ENCODE results near the gene TOX2.
A peak's percentile ranks its signal among the peaks of the same experiment; 100 is the strongest.

TOX2 gene

DNA sequence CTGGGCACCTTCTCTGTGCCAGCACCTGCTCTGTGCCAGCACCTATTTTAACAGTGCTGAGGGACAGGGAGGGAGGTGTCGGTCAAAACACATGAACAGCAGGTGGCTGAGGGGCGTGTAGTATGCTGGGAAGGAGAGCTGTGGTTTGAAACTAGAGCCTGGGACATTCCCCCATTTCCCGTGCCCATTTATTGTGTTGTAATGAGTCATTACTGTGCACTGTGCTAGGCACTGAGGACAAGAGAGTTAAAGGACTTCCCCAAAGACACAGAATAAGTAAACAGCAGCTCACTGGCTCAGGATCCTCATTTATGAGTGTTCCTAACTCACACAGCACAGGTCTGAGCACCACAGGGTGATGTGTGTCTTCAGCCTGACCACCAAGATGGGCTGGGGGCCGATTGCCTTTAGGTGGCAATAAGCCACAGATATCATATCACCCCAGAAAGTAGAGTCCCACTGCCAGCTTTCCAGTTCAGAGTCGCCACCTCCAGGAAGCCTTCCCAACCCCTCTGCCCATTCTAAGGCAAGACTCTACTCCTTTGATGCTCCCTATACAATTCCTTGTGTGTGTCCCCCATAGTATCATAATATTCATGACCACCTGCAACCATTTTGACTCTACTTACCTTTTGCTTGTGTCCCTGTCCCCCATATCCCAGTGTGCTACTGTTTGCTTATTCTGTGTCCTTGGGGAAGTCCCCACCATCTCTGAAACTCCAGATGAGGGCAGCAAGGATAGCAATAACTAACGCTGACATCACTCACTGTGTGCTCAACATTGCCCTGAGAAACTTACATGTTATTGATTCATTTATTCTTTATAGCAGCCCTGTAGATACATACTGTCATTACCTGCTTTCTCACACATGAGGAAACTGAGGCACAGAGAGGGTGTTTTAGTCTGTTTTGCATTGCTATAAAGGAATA lies 87.3 kb downstream of the TOX2 start:
- DNase-seq (ENCODE audit: low spot score) = no peak

- no peak for DNase-seq (ENCODE audit: low spot score)
Observed at GRCh38 chr20:44002861-44003260, 88.2 kb downstream of the TOX2 start.

- DNase-seq (ENCODE audit: low spot score) = no peak
Observed at GRCh38 chr20:44003609-44004008, 89.0 kb downstream of the TOX2 start.

- no peak for DNase-seq (ENCODE audit: low spot score)
Observed at GRCh38 chr20:44004306-44004915, 89.8 kb downstream of the TOX2 start.

GRCh38 chr20:44005661-44006060 lies 91.0 kb downstream of the TOX2 start:
- DNase-seq (ENCODE audit: low spot score) = no peak

DNA sequence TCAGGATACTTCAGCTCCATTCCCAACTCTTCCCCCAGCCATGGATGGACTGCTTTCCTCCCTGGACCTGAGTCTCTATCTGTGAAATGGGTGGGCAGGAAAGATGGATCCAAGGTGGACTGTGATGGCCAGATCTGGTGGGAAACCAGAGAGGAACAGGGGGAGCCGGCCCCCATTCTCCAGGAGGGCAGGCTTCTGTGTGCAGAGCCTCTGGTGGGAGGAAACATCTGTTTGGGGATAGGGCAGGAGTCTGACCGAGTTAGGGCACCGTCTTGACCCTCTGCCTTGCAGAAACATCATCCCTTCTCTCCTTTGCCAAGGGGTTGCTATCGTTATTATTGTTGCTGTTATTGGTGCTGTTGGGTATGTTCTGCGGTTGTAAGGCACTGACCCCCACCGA lies 91.5 kb downstream of the TOX2 start:
- DNase-seq (ENCODE audit: low spot score) = no peak

DNA sequence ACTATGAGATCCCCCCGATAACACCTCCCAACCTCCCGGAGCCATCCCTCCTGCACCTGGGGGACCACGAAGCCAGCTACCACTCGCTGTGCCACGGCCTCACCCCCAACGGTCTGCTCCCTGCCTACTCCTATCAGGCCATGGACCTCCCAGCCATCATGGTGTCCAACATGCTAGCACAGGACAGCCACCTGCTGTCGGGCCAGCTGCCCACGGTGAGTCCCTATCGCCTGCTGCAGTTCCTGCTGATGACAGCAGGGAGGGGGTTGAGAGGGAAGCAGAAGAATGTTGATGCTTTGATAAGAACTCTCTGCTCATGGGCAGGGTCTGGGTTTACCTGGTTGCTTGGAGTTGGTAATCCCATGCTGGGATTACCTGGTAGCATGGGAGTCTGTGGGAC lies 91.9 kb downstream of the TOX2 start:
- DNase-seq (ENCODE audit: low spot score) = no peak

DNA sequence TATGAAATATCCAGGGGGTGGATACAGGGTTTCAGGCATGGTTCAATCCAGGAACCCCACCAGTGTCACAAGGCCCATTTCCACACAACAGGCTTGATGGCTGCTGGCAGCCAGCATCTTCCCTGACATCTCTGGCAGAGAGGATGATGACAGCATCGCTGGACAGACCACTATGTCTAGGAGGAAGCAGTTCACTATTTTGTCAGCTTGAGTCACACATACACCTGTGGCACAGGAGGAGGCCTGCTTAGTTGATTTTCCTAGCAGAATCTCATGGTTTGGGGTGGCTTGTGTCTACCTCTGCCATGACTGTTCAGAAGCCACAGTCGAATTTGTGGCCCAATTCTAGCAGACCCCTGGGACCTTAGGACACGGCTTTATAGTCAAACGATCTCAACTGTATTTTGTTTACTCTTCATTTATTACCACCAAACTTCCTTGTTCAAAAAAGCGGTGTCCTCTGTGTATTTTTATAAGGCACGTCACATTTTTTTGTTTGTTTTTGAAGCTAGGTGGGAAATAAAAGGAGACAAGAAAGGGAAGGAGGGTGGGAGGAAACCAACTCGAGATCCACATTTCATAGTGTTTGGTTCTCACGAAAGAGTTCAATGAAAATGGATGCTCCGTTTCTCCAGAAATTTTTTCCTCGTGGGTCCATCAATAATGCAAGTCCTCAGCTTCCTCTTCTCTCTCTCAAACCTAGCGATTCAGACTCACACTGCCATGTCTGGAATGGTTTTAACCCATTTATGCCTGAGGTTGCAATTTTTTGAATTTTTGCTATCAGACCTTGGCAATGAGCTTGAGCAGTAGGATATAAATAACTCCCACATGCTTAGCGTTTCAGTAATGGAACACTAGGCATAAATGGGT lies 94.4 kb downstream of the TOX2 start:
- DNase-seq (ENCODE audit: low spot score) = no peak

GRCh38 chr20:44009679-44009992 lies 95.0 kb downstream of the TOX2 start:
- DNase-seq (ENCODE audit: low spot score) = no peak

GRCh38 chr20:44010162-44010704 lies 95.6 kb downstream of the TOX2 start:
- DNase-seq (ENCODE audit: low spot score) = no peak

DNA sequence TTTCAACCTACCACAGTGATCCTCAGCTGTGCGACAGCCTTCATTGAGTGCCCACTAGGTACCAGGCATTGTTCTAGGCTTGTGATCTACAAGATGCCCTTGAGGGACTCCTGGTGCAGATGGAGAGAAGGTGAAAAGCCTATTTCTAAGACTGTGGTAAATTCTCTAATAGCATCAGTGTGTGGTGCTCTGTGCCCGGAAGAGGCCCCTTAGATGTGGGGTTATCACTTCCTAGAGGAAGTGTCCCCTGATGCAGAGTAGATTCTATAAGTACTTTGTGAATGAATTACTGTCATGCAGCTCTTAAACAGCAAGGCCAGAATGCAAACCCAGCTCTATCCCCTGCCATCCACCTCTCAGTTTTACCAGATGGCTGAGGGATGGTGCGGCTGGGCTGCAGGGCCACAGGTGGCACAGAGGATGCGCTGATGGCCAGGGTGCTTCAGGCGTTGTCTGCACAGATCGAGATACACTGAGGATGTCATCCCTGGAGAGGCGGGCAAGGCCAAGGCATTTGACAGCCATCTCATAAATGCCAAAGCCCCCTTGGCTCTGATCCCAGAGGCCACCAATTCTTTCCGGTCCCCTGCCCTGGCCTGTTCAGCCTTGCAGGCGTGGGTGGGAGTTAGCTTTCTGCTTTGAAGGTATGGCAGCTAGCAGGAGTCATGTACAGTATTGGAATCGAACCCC lies 96.7 kb downstream of the TOX2 start:
- DNase-seq (ENCODE audit: low spot score) = peak; percentile 15

- DNase-seq (ENCODE audit: low spot score) = no peak
Observed at GRCh38 chr20:44012466-44013226, 98.0 kb downstream of the TOX2 start.

GRCh38 chr20:44014807-44015732 lies 100.4 kb downstream of the TOX2 start:
- no peak for DNase-seq (ENCODE audit: low spot score)

GRCh38 chr20:44015733-44016103 lies 101.1 kb downstream of the TOX2 start:
- DNase-seq (ENCODE audit: low spot score) = no peak

GRCh38 chr20:44016525-44016924 lies 101.9 kb downstream of the TOX2 start:
- no peak for DNase-seq (ENCODE audit: low spot score)

- no peak for DNase-seq (ENCODE audit: low spot score)
Observed at GRCh38 chr20:44017211-44017610, 102.6 kb downstream of the TOX2 start.

DNA sequence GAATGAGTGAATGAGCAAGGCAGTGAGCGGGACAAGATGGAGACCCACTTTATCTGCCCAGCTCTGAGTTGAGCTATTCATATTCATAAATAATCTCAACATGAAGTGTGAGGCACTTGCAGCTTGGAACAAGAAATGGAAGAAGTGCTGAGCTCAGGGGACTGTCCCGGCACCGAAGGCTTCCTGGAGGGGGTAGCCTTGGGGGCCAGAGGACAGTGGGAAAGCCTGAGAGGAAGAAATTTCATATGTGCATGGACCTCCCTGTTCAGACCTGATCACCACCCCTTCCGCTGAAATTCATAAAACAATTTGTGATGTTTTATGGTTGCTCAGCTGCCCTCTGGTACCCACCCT lies 103.2 kb downstream of the TOX2 start:
- no peak for DNase-seq (ENCODE audit: low spot score)

DNA sequence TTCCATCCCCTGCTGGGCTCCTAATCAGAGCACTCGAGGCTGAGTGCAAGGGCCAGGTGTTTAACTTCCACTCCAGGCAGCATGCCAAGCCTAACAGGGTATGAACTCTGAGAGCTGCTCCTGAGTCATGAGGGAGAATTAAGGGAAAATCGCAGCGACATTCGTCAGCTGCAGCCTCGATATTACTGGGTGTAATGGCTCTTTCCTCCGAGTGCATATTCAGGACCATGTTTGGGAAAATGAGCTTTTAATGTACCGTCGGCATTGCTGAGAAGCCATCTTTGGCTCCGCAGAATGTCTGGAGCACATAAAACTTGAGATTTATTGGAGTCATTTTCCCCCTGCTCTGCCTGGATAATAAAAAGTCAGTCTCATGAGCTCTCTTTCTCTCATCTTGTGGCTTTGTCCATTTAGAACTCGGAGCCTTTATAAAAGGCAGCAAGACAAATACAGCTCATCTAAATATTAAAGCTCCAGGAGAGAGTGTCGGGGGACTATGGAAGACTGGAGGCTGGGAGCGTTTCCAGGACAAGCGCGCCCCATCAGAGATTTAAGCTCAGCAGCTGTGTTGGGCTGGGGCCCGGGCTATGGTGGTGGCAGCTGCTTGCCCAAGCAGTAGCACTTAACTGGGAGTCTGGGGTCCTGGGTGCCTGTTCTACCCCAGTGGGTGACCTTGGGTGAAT lies 103.7 kb downstream of the TOX2 start:
- no peak for DNase-seq (ENCODE audit: low spot score)

DNA sequence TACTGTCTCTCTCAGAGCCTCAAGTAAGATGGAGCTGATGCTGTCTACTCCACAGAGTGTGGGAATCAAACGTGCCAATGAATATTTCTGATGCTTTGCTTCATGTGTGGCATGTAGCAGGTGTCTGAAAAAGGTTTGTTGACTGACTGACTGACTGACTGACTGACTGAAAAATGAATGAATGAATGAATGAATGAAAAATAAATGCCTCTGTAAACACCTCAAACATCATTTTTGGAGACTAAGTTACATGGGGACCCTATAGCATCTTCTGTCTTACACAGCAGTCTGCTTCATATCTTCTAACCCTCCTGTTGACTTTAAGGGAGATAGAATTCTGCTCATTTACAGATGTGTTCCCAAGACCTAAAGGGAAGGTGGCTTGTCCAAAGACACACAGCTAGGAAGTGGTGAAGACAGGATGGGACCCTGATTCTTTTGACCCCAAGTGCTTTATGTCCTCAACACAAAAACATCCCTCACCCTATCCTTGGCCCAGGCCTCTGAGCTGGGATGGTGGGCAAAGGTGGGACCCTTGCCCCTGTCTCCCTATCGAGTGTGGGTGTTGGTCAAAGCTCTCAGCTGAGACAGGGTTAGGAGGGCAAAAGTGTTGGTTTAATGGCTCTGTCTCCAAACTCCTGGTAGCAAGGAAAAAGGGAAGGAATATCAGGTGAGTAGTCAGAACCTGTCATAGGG lies 104.4 kb downstream of the TOX2 start:
- DNase-seq (ENCODE audit: low spot score) = no peak
